ENCODE data around the gene ACACB.

GRCh38 chr12:109276160-109276559 is 159.8 kb downstream of the ACACB start:
- TF ChIP-seq, protein P1, sequence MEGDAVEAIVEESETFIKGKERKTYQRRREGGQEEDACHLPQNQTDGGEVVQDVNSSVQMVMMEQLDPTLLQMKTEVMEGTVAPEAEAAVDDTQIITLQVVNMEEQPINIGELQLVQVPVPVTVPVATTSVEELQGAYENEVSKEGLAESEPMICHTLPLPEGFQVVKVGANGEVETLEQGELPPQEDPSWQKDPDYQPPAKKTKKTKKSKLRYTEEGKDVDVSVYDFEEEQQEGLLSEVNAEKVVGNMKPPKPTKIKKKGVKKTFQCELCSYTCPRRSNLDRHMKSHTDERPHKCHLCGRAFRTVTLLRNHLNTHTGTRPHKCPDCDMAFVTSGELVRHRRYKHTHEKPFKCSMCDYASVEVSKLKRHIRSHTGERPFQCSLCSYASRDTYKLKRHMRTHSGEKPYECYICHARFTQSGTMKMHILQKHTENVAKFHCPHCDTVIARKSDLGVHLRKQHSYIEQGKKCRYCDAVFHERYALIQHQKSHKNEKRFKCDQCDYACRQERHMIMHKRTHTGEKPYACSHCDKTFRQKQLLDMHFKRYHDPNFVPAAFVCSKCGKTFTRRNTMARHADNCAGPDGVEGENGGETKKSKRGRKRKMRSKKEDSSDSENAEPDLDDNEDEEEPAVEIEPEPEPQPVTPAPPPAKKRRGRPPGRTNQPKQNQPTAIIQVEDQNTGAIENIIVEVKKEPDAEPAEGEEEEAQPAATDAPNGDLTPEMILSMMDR (IDR thresholded peaks at IDR 0.05; ENCODE audit: low read length) = no peak
- no peak for TF ChIP-seq EZH2 (IDR thresholded peaks at IDR 0.05; ENCODE audit: borderline replicate concordance, low read length)

All from OCI-LY1 (cell line).